Measurements from ENCODE around the gene ADRB2. TPM values are rescaled to one million over a fixed set of nuclear protein-coding genes. Genes with fewer than 3 reads are reported as not detected.
A peak's percentile ranks its signal among the peaks of the same experiment; 100 is the strongest.

Gene ADRB2
- total and polyA plus RNA-seq, 10 of the 15 experiments (the other 5 are each of a cell fraction or from before 2014, with no cell fraction given), result 0.03 to 0.34 (median 0.18) TPM; not detected in 1

DNA sequence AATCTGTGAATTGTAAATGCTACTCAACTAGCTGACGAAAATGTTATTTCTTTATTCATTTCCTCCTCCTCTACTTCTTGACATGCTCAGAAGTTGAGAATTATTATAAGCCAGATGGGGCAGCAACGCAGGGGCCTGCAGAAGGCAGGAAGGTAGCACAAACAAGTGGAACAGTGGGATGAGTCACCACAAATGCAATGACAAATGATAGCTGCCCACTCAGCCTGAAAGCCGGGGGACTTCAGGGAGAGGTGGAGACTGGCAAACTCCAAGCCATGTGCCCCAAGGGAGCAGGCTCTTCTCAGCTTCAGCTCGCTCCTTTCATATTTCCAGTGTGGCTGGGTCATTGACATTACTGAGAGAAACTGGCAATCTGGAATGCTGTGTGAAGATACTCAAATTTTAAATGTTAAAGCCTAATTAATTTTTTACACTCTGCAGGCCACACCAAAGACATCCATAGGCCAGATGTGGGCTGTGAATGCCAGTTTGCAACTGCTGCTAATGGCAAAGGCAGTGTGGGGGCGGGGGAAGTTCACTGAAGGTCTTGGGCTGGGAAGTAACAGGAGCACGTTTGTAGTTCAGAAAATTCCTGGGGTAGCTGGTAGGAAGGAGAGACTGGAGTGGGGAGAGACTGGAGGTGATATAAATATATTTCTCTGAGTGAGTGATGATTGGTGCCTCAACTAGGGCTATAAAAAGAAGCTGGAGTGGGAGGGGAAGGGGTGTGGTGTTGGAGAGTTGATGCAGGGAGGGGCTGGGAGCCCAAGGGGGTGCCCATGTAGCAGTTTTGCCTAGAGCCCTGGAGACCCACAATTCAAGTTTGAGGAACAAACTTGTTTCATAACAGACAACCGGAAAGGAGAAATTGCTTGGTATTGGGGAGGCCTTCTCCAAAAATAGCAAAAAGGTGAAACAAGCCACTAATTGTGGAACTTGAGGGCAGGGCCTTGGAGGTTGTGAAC lies 20.8 kb upstream of the ADRB2 start (continued):
- TF ChIP-seq PML (IDR thresholded peaks at IDR 0.05; ENCODE audit: low read length), result 0 out of 2 replicates have a peak, but pooled peaks have one; percentile 58
- no peak for TF ChIP-seq NFYA (IDR thresholded peaks at IDR 0.05; ENCODE audit: borderline replicate concordance, low read depth, low read length)
- TF ChIP-seq NR2F1 (conservative IDR thresholded peaks at IDR 0.05), result peak; percentile 74; the same call in 1 of the 2 replicates
- TF ChIP-seq, protein P1, sequence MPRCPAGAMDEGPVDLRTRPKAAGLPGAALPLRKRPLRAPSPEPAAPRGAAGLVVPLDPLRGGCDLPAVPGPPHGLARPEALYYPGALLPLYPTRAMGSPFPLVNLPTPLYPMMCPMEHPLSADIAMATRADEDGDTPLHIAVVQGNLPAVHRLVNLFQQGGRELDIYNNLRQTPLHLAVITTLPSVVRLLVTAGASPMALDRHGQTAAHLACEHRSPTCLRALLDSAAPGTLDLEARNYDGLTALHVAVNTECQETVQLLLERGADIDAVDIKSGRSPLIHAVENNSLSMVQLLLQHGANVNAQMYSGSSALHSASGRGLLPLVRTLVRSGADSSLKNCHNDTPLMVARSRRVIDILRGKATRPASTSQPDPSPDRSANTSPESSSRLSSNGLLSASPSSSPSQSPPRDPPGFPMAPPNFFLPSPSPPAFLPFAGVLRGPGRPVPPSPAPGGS (IDR thresholded peaks at IDR 0.05; ENCODE audit: borderline replicate concordance, insufficient read depth, low read depth, low read length, poor library complexity, severe bottlenecking), result no peak
- peak; percentile 61; the same call in 1 of the 2 replicates for TF ChIP-seq CREB1 (IDR thresholded peaks at IDR 0.05; ENCODE audit: low read depth)
- no peak for TF ChIP-seq ASH2L (IDR thresholded peaks at IDR 0.05; ENCODE audit: borderline replicate concordance, low read depth)
- TF ChIP-seq CBFB (IDR thresholded peaks at IDR 0.05; ENCODE audit: low read depth), result peak; percentile 64; the same call in 1 of the 2 replicates
- TF ChIP-seq ETV6 (conservative IDR thresholded peaks at IDR 0.05 in 1 of 2, IDR thresholded peaks at IDR 0.05 in 1 of 2; ENCODE audit: borderline replicate concordance in 1 of 2, low read depth in 1 of 2), result peak in 1 of 2 experiments; percentile 85; a peak in 2 of 4 replicates
- TF ChIP-seq MXI1 (IDR thresholded peaks at IDR 0.05; ENCODE audit: low read depth, low read length), result no peak
- TF ChIP-seq MTA2 (IDR thresholded peaks at IDR 0.05; ENCODE audit: low read depth), result peak; percentile 75
- TF ChIP-seq CEBPB (IDR thresholded peaks at IDR 0.05; ENCODE audit: borderline replicate concordance in 1 of 2, low read depth in 2 of 2, low read length in 2 of 2), result no peak
- peak; percentile 42 for TF ChIP-seq DPF2 (IDR thresholded peaks at IDR 0.05)
- TF ChIP-seq HDAC6 (IDR thresholded peaks at IDR 0.05; ENCODE audit: unreplicated experiment), result no peak

Data from GM12878 (cell line).